OCI-M2 (cell line): Measurements from ENCODE around the gene ZFAND4.
"Not testable (repeated sequence)": the region's sequence is repeated elsewhere in the genome, so short reads cannot be mapped to it uniquely, and the experiment has no call there.

Experiments
- DNase-seq: peaks from one replicate; lab custom pipeline; 2025; ENCODE audit not compliant: unreplicated experiment; lab: John Stamatoyannopoulos, UW

ZFAND4 gene

DNA sequence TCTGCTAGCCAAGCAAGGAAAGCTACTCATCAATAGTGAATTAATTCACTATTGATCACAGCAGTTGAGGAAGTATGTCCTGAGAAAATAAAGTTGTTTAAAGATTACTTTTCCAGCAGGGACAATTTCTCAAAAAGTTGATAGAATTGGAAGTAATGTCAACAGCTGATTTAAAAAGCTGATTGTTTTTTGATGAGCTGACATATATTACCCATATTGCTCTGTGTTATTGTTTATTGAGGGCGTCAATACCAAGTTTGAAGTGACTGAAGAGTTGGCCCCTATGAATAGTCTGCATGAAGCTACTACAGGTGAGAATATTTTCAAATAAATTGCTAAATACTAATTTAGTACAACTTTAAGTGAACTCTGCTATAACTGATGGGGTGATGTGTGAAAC lies 28.0 kb downstream of the ZFAND4 start:
- no peak for DNase-seq

DNA sequence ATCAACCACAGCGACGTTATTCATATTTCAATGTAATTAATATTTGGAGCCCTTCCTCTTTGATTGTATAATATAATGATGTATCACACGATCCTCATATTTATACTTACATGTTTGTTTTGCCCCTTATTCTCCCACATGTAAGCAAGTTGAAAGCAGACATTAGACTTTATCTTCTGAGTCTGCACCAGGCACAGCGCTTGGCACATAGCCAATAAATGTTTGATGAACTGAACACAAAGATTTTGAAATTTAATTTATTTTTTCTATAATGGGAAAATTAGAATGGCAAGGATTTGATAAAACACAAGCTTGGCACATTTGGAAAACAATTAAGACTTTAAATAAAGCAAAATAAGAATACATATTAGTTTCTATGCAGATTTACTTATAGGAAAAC lies 31.6 kb downstream of the ZFAND4 start:
- DNase-seq, result no peak

DNA sequence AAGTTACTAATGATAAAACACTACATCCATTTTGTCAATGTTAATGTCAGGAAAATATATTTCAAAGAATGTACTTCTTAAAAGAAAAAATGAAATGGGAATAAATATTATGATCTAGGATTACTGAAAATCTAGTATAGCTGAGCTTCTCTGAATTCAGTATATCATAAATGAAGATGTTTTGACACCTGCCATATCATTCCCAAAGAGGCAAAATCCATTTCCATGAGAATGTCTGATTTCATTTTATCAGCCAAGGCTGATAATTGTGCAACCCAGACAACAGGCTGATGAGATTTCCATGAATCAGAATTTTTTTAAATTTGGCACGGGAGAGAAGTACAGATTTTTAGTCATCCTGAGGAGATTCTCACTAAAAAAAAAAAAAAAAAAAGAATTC lies 32.5 kb downstream of the ZFAND4 start:
- DNase-seq, result no peak

GRCh38 chr10:45627412-45628048 lies 45.0 kb downstream of the ZFAND4 start:
- DNase-seq, result no peak

DNA sequence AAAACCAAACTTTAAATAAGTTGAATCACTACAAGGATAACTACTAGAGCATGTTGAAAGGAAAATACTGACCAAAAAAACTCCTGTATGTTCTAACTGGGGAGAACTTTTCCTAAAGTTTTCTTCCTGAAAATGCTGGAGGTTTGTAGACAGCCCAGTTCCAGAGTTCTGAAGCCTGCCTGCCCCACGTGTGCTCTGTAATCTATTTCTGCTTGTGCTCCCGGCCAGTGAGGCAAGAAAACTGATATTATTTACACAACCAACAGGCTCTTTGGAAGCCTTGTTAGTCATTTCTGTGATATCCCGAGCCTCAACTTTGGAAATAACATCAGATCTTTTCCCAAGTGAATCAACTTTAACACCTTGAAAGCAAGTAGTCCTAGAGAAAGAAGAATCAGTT lies 46.7 kb downstream of the ZFAND4 start:
- DNase-seq, result no peak

DNA sequence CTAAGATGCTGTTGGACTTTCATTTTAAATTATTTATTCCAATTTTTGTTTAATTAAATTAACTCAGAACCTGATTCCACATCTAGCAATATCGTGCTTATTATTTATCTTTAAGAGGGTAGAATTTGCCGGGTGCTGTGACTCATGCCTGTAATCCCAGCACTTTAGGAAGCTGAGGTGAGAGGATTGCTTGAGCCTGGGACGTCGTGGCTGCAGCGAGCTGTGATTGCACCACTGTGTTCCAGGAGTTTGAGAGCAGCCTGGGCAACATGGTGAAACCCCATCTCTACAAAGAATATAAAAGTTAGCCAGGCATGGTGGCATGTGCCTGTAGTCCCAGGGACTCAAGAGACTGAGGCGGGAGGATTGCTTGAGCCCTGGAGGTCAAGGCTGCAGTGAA lies 47.8 kb downstream of the ZFAND4 start:
- DNase-seq, result no peak

DNA sequence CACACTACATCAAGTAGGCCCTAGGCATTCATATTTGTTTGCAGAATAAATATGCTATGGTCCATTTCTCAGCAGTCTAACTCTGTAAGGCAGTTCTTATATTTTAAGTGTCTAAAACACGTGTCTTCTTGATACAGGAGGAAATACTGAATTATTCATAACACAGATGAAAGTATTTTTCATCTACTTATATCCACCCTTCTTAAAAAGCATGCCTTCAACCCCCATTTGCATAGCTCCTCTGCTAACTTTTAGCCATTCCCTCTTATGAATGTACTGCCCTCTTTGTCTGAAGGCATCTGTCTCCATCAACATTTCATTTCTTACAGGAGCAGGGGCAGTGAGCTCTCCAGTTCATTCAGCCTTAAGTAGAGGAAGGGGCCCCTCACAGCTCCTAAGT lies 57.7 kb downstream of the ZFAND4 start:
- no peak for DNase-seq

- no peak for DNase-seq
Measured at GRCh38 chr10:45612741-45613140, 59.8 kb downstream of the ZFAND4 start.

DNA sequence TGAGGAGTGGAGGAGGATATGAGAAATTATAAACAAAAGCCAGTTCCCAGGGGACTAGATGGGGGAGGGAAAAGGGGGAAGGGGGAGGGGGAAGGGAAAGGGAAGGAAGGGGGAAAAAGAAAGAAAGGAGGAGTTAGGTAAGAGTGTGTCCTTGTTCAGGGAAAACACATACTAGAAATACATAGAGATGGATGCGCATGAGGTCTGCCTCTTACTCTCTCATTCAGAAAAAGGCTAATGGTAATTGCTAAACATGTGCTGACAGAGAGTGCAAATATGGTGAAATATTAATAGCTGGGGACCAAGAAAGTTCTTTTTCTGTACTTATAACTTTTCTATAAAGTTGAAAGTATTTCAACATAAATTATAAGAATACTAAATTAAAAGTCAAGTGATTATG lies 64.5 kb downstream of the ZFAND4 start:
- no peak for DNase-seq

- no peak for DNase-seq
Measured at GRCh38 chr10:45607276-45607675, 65.3 kb downstream of the ZFAND4 start.

DNA sequence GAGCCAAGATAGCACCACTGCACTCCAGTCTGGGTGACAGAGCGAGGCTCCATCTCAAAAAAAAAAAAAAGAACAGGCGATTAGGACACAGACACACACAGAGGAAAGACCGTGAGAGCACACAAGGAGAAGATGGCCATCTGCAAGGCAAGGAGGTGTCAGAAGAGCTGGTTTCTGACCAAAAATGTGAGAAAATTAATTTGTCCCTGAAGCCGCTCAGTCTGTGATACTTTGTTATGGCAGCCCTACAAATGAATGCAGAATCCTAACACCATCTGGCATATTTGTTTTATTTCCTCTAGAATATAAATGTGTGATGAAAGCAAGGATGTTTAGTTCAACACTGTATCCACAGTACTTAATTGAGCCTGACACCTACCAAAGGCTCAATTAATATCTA lies 69.7 kb downstream of the ZFAND4 start:
- DNase-seq, result no peak

DNA sequence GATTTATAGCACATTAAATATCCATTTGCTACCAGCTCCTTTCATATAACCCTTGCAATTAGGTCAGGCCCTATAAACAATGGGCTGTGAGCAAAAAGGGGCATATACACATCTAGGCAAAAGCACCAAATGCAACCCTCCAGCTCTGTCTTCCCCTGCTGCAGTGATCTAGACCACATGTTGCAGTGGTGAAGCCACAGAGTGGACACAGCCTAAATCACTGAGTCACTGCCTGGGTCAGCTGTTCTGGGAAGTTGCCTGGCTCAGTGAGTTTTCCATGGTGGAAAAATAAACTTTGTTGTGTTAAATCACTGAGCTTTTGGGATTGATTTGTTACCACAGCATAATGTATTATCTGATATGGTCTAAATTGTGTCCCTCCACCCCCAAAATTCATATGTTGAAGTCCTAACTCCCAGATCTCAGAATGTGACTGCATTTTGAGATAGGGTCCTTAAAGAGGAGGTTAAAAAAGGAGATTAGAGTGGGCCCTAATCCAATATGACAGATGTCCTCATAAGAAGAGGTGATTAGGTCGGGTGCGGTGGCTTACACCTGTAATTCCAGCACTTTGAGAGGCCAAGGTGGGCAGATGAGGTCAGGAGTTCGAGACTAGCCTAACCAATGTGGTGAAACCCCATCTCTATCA lies 70.4 kb downstream of the ZFAND4 start:
- no peak for DNase-seq

DNA sequence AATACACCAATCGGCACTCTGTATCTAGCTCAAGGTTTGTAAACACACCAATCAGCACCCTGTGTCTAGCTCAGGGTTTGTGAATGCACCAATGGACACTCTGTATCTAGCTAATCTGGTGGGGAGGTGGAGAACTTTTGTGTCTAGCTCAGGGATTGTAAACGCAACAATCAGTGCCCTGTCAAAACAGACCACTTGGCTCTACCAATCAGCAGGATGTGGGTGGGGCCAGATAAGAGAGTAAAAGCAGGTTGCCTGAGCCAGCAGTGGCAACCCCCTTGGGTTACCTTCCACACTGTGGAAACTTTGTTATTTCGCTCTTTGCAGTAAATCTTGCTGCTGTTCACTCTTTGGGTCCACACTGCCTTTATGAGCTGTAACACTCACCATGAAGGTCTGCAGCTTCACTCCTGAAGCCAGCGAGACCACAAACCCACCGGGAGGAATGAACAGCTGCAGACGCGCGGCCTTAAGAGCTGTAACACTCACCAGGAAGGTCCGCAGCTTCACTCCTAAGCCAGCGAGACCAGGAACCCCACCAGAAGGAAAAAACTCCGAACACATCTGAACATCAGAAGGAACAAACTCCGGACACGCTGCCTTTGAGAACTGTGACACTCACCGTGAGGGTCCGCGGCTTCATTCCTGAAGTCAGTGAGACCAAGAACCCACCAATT lies 71.2 kb downstream of the ZFAND4 start:
- DNase-seq, result not testable (repeated sequence)

GRCh38 chr10:45600337-45601253 lies 72.0 kb downstream of the ZFAND4 start:
- DNase-seq, result not testable (repeated sequence)

DNA sequence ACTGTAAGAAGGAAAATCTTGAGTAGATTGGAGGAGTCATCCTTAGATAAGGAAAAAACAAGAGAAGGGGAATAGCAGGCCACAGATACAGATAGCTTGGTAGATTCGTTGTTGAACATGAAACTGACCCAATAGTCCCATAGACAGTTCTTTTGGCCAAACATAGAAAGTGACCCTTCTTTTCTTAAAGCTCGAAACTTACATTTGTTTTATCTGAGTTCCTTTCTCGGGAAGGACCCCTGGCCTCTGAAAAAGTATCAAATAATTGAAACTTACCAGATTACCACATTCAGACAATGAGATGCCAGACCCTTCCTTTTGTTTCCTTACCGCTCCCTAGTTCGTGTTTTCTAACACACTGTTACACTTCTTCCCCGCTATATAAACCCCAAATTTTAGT lies 72.9 kb downstream of the ZFAND4 start:
- no peak for DNase-seq

DNA sequence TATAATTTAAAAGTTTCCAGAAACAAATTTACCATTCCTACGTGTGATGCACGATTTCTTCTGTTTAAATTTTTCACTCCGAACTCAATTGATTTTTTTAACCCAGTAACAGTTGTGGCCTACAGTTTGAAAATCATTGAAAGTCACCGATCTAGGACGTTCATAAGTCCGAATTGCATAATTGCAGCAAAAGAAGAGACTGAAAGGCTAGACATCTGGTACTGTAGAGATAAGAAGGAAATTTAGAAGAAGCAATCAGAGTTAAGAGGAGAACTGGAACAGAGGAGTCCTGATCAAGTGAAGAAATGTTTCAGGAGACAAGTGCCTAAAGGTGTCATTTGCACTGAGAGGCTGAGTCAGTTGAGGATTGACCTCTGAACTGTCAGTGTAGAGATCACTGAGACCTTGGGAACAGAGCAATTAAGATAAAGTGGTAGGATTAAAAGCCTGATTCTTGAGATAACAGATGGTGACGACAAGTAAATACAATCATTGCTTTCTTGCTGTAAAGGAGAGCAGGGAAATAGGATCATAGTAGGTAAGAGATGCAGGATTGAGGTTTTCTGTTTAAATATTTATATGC lies 73.5 kb downstream of the ZFAND4 start:
- DNase-seq, result no peak

DNA sequence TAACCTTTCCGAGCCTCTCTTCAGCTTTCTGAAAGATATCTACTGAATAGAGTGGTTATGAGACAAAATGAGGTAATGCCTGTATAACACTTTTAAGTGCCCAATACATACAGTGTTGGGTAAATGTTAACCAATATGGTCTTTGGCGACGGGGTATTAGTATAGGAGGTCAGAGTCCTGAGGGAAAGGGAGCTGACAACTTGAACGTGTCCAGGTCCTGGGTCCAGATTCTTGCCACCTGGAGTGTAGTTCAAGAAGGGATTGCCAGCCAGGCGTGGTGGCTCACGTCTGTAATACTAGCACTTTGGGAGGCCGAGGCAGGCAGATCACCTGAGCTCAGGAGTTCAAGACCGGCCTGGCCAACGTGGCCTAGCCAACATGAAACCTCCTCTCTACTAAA lies 76.0 kb downstream of the ZFAND4 start:
- DNase-seq, result no peak

GRCh38 chr10:45594276-45595157 lies 78.1 kb downstream of the ZFAND4 start:
- no peak for DNase-seq

DNA sequence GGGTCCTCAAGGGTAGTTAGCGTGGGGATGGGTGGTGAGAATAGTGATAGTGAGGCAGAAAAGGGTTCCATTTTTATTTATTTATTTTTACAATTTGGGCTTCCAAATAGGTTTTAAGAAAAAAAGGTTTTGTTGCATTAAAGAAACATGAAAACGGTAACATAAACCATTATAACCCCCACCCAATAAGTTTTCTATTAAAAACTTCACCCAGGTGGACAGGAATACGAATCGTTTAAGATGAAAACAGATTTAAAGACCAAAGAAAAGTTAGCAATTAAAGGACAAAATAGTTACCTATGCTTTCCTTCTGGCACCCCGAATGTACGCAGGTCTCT lies 78.7 kb downstream of the ZFAND4 start:
- DNase-seq, result no peak

- no peak for DNase-seq
Measured at GRCh38 chr10:45592926-45593325, 79.6 kb downstream of the ZFAND4 start.
